K562 (cell line): ENCODE data around the gene RGS19. TPM values are rescaled to one million over a fixed set of nuclear protein-coding genes. Genes with fewer than 3 reads are reported as not detected.

Experiments used
- ATAC-seq: fragments of 200-7000 bp; cut with Tn5 transposase; 3 replicates; pipeline ENCODE4 v1.9.1; 2020; ENCODE audit warnings: moderate library complexity
- BruUV-seq: library from RNA; stranded (reverse); fragments of 400-500 nt; replicated peaks from 2 replicates; lab custom pipeline; 2021; lab: Mats Ljungman, UMichigan
- CTCF ChIA-PET: fragments of 300-600 bp; formaldehyde crosslinking; extraction: SDS; loops from one replicate; lab custom pipeline; 2021; ENCODE audit warnings: low intra/inter-chr PET ratio; lab: Yijun Ruan, JAX
- POLR2A ChIA-PET: fragments of 300-600, 350-650 bp; sonication (Branson Sonifier 250); formaldehyde crosslinking; extraction: SDS; loops from one replicate; lab custom pipeline; 2021; ENCODE audit warnings: antibody characterized with exemption, inconsistent platforms; lab: Yijun Ruan, JAX
- DNase-seq, 4 experiments: peaks; one replicate each; pipeline versions ENCODE4 v3.0.0 to v3.0.0-alpha.2; 2011 to 2018; ENCODE audit warnings: low spot score in 3 of 4, mixed read lengths in 3 of 4; ENCODE audit errors: extremely low read depth in 1 of 4
- FAIRE-seq: peaks from 2 replicates; lab custom pipeline; 2011; peaks lifted over from hg19 to GRCh38; lab: Jason Lieb, UNC
- H2AFZ ChIP-seq: 2 replicates; pipeline ENCODE4 v1.6.0; 2011; ENCODE audit warnings: low read depth, low read length, control low read depth, inconsistent platforms
- H3K27ac ChIP-seq: fragments of 200-600 bp; 3 replicates; pipeline ENCODE4 v1.8.0; 2011; ENCODE audit warnings: low read depth, mild to moderate bottlenecking, control low read depth, inconsistent platforms, low read length, moderate library complexity, mixed read lengths; ENCODE audit errors: extremely low read depth
- H3K27me3 ChIP-seq, 2 experiments: fragments of 300-600 bp in 1 of 2; 2 replicates in 1 of 2; 3 replicates in 1 of 2; pipeline versions ENCODE4 v1.6.0 to v1.8.0; 2011; ENCODE audit warnings: inconsistent platforms in 2 of 2, low read length in 2 of 2, mild to moderate bottlenecking in 1 of 2, mixed read lengths in 1 of 2, moderate library complexity in 1 of 2; ENCODE audit not compliant: control insufficient read depth in 2 of 2, insufficient read depth in 2 of 2
- H3K36me3 ChIP-seq: fragments of 300-600 bp; 3 replicates; pipeline ENCODE4 v1.8.0; 2011; ENCODE audit warnings: mild to moderate bottlenecking, low read length, inconsistent platforms; ENCODE audit not compliant: control insufficient read depth, insufficient read depth
- H3K4me1 ChIP-seq, 2 experiments: fragments of 200-600 bp in 1 of 2; replicated peaks in 1 of 2; 2 replicates in 1 of 2; 3 replicates in 1 of 2; pipeline versions ENCODE4 v1.5.1 to v1.8.0; 2011; ENCODE audit warnings: inconsistent platforms in 2 of 2, low read length in 2 of 2, mild to moderate bottlenecking in 1 of 2, mixed read lengths in 1 of 2, moderate library complexity in 1 of 2; ENCODE audit not compliant: control insufficient read depth in 2 of 2, insufficient read depth in 2 of 2
- H3K4me2 ChIP-seq: 2 replicates; pipeline ENCODE4 v1.6.1; 2011; ENCODE audit warnings: low read length, control low read depth, inconsistent platforms, mixed read lengths; ENCODE audit not compliant: insufficient read depth
- H3K4me3 ChIP-seq: fragments of 200-600 bp; sonication (generic), shearing (Covaris generic); 2 replicates; pipeline ENCODE4 v1.5.1; 2016; ENCODE audit warnings: control low read depth, inconsistent platforms
- H3K79me2 ChIP-seq: fragments of 200-600 bp; 3 replicates; pipeline ENCODE4 v1.8.0; 2011; ENCODE audit warnings: low read length, inconsistent platforms; ENCODE audit not compliant: control insufficient read depth, insufficient read depth
- H3K9ac ChIP-seq, 2 experiments: 2 replicates each; pipeline versions ENCODE4 v1.6.0 to v1.6.1; 2011; ENCODE audit warnings: low read depth in 2 of 2, low read length in 2 of 2, control low read depth in 1 of 2, inconsistent platforms in 1 of 2, mild to moderate bottlenecking in 1 of 2, mixed read lengths in 1 of 2; ENCODE audit not compliant: insufficient read depth in 1 of 2
- H3K9me1 ChIP-seq: one replicate; pipeline ENCODE4 v1.6.0; 2011; ENCODE audit warnings: inconsistent platforms, mild to moderate bottlenecking, low read length, moderate library complexity; ENCODE audit not compliant: control insufficient read depth, insufficient read depth
- H3K9me3 ChIP-seq: replicated peaks from 2 replicates; pipeline ENCODE4 v1.5.1; 2011; ENCODE audit warnings: low read depth, low read length, inconsistent platforms; ENCODE audit not compliant: control insufficient read depth, insufficient read depth
- H4K20me1 ChIP-seq: replicated peaks from 2 replicates; pipeline ENCODE4 v1.6.1; 2011; ENCODE audit warnings: low read length, inconsistent platforms, mixed read lengths; ENCODE audit not compliant: control insufficient read depth, insufficient read depth
- CREB1 ChIP-seq, 2 experiments: sonication (generic) in 1 of 2; formaldehyde crosslinking in 1 of 2; IDR thresholded peaks; 2 replicates each; pipeline versions ENCODE4 v1.6.1 to v1.8.0; 2012 to 2022; ENCODE audit warnings: inconsistent platforms in 1 of 2, mild to moderate bottlenecking in 1 of 2, missing genetic modification reagents in 1 of 2, moderate library complexity in 1 of 2
- PHF8 ChIP-seq: fragments of 200-600 bp; sonication (generic); IDR thresholded peaks from 2 replicates; pipeline ENCODE4 v1.6.1; 2012; ENCODE audit warnings: mixed run types, mild to moderate bottlenecking, inconsistent platforms, low read length, moderate library complexity, borderline replicate concordance
- ZBTB7A ChIP-seq: IDR thresholded peaks from 2 replicates; pipeline ENCODE4 v1.6.1; 2011; ENCODE audit warnings: low read depth, mild to moderate bottlenecking, low read length, moderate library complexity, borderline replicate concordance; ENCODE audit not compliant: control insufficient read depth
- WGBS: fragments of 100-300 bp; shearing (Covaris generic); methylation state at CpG from one replicate; pipeline ENCODE4 v1.1.6; 2016; ENCODE audit warnings: low coverage, mixed read lengths; ENCODE audit not compliant: insufficient coverage; ENCODE audit errors: missing lambda C conversion rate; 5-methylcytosine and 5-hydroxymethylcytosine counted together
- in situ Hi-C: fragments of 300-500 bp; cut with MboI; formaldehyde crosslinking; loops from 4 replicates; pipeline ENCODE4 v1.15.0; 2018; ENCODE audit warnings: inconsistent platforms, mixed read lengths
- intact Hi-C: fragments of 100-400 bp; cut with micrococcal nuclease; formaldehyde crosslinking; loops from 2 replicates; pipeline ENCODE4 v1.14.2; 2022
- polyA plus RNA-seq, 8 experiments: library from polyadenylated mRNA; depleted of rRNA in 4 of 8; stranded (reverse) in 5 of 8; unstranded in 3 of 8; fragments of >200 nt; fragmentation: Nextera tagmentation in 2 of 8; fragmentation: Illumina TruSeq in 1 of 8; extraction: Ambion mirVana in 2 of 8; extraction: Trizol in 1 of 8; gene quantifications; 2 replicates each; pipeline versions ENCODE4 v1.2.1 to v1.2.3, GENCODE V29; 2011 to 2014; ENCODE audit warnings: inconsistent platforms in 1 of 8, missing spikeins in 1 of 8
- total RNA-seq, 7 experiments: library from RNA; depleted of rRNA in 6 of 7; stranded (reverse); fragments of >200 nt in 6 of 7; fragmentation: Illumina TruSeq in 2 of 7; extraction: Trizol in 2 of 7; gene quantifications; 2 replicates each; pipeline versions ENCODE4 v1.2.1 to v1.2.3, GENCODE V29; 2011 to 2021; ENCODE audit warnings: low replicate concordance in 1 of 7
- TF ChIP-seq, protein P1 (sequence below): fragments of 200-800 bp; sonication (Bioruptor generic); IDR thresholded peaks from 2 replicates; pipeline ENCODE4 v1.6.1; 2017; ENCODE audit warnings: missing genetic modification characterization, missing compliant biosample characterization

Gene RGS19
- total and polyA plus RNA-seq, 9 of the 15 experiments (the other 6 are each of a cell fraction or from before 2014, with no cell fraction given), result 0.41 to 23.7 (median 14.6) TPM

DNA sequence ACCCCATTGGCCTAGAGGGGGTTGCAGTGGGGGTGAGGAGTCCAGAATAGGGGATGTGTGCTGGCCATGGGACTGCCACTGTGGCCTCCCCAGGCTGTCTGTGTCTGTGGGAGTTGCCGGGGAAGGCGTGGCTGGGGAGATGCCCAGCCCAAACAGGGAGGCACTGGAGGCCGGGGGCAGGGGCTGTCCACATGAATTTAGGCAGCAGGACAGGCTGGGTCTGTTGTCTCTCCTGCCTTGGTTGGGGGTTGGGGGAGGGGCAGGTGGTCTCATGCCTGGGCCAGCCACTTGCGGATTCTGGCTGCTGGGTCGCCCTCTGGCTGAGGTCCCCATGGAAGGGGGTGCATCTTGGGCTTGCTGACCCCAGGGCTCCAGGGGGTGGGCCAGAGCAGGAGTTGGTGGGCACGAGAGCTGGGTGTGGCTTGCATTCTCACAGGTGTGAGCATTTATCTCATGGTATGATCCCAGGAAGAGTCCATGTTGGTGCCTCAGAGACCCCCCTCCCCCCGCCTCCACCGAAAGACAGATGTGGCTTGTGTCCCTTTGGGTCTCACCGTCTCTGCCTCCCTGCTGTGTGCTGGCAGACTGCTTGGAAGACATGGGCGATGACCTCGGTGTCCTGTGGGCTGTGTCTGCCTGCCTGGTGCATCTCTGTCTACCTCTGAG, 33.8 kb downstream of the RGS19 start:
- BruUV-seq, result no TSS peak
- H3K79me2 ChIP-seq, result peaks cover 12% of the 10 kb centered on the region

More for the DNA sequence above, 33.8 kb downstream of the RGS19 start:
- Histone ChIP-seq H2AFZ (peak overlapping the region; percentile 77), H3K4me2 (0 out of 2 replicates have a peak overlapping the region, but pooled peaks have one; percentile 1), H3K9ac (peak overlapping the region in 1 of 2 experiments; percentile 84; a peak in 2 of 4 replicates), H3K4me1 (peaks cover 38 to 78% of the 10 kb centered on the region in 2 experiments), H3K4me3 (no peak overlapping the region), H3K9me3 (no peaks in the 10 kb centered on the region), H3K36me3 (peaks cover 12% of the 10 kb centered on the region; the same call in 1 of the 3 replicates), H3K27ac (no peak overlapping the region; the same call in 2 of the 3 replicates), H3K27me3 (no peaks in the 10 kb centered on the region), H3K9me1 (peaks cover 4% of the 10 kb centered on the region), H4K20me1 (no peaks in the 10 kb centered on the region)
- POLR2A ChIA-PET, result interaction anchor here (2.3 kb wide), 1 partner anchor 8 kb away, joined by 10 read pairs; no protein-coding TSS in a partner anchor
- TF ChIP-seq ZBTB7A (0 out of 2 replicates have a peak, but pooled peaks have one; percentile 9), PHF8 (0 out of 2 replicates have a peak, but pooled peaks have one; percentile 7), CREB1 (IDR thresholded peaks at IDR 0.05) (no peak), CREB1 (CRISPR knock-in tag; IDR thresholded peaks at IDR 0.05) (no peak)
- TF ChIP-seq, protein P1, sequence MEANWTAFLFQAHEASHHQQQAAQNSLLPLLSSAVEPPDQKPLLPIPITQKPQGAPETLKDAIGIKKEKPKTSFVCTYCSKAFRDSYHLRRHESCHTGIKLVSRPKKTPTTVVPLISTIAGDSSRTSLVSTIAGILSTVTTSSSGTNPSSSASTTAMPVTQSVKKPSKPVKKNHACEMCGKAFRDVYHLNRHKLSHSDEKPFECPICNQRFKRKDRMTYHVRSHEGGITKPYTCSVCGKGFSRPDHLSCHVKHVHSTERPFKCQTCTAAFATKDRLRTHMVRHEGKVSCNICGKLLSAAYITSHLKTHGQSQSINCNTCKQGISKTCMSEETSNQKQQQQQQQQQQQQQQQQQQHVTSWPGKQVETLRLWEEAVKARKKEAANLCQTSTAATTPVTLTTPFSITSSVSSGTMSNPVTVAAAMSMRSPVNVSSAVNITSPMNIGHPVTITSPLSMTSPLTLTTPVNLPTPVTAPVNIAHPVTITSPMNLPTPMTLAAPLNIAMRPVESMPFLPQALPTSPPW (CRISPR knock-in tag), result peak; percentile 38; the same call in 1 of the 2 replicates
- DNase-seq (peak in 2 of 4 experiments; percentile 39 to 45), ATAC-seq (0 out of 3 replicates have a peak, but pooled peaks have one; percentile 8), FAIRE-seq (no peak)
- in situ Hi-C loops (no loop called here), intact Hi-C loops (no loop called here)
- WGBS, result 48% methylated on average over 9 of the region's 11 CpGs
- CTCF ChIA-PET, result no interaction called here
